ENCODE measurements around the gene PLA2G12A. TPM values are rescaled to one million over a fixed set of nuclear protein-coding genes. Genes with fewer than 3 reads are reported as not detected.

PLA2G12A gene
- 20.3 and 58.3 TPM in 2 replicates for total RNA-seq

- TF ChIP-seq CTCF (conservative IDR thresholded peaks at IDR 0.05; ENCODE audit: low read depth, low read length): no peak
- DNase-seq (ENCODE audit: low read depth): no peak
- H3K4me3 ChIP-seq (ENCODE audit: low read depth, low read length): peak within 1 kb of the TSS; percentile 64
Measured at GRCh38 chr4:109729718-109730618, at the start of gene PLA2G12A. TSS of gene PLA2G12A (minus strand) at chr4:109730070. CDS start at chr4:109729809, 261 bp downstream.

DNA sequence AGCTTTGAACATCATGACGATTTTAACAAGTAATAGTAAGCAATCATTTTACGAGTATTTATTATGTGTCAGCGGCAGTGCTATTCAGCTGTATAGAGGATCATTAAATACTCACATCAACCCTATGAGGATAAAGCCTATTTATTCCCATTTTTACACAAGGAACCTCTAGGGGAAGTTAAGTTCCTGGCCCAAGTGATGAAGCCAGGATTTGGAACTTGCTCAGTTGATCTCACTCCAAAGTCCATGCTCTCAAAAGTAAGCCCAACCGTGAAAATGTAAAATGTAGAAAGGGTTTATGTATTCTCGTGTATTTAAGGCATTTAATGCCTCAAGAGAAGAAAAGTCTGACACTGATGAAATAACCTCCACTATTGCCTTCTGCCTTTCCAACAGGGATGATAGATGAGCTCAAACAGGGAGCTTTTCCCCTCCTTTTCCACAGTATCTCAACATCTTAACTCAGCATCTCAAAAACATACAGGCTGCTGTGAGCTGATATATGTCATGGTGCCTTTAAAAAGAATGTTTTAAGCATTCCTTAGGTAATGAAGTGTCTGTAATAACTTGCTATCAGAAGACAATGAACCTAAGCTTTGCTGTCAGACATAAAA lies 35.0 kb upstream of the PLA2G12A start:
- no peak overlapping the region for H3K4me3 ChIP-seq (ENCODE audit: low read depth, low read length)
- TF ChIP-seq CTCF (conservative IDR thresholded peaks at IDR 0.05; ENCODE audit: low read depth, low read length): no peak

DNA sequence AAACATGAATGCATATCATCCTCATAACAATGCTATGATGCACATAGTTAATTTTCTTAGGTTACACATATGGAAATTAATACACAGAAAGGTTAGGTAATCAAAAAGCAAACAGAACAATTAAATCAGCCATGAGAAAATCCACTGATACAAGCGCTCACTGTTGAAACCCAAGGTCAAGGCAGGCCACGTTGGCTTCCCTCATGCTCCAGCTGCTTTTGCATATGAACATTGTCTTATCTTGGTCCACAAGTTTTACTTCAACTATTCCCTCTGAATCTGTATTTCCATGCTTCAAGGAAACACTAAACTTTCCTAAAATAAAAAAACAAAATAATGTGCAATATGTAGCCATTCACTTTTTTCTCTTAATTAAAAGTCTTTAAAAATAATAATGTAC lies 34.5 kb upstream of the PLA2G12A start:
- no peak overlapping the region for H3K4me3 ChIP-seq (ENCODE audit: low read depth, low read length)
- DNase-seq (ENCODE audit: low read depth): no peak
- no peak for TF ChIP-seq CTCF (conservative IDR thresholded peaks at IDR 0.05; ENCODE audit: low read depth, low read length)

More for the DNA sequence above, 35.0 kb upstream of the PLA2G12A start:
- no peak for DNase-seq (ENCODE audit: low read depth)

- H3K4me3 ChIP-seq (ENCODE audit: low read depth, low read length): no peak overlapping the region
- no peak for TF ChIP-seq CTCF (conservative IDR thresholded peaks at IDR 0.05; ENCODE audit: low read depth, low read length)
- no peak for DNase-seq (ENCODE audit: low read depth)
Measured at GRCh38 chr4:109760682-109761081, 30.8 kb upstream of the PLA2G12A start.

- no peak overlapping the region for H3K4me3 ChIP-seq (ENCODE audit: low read depth, low read length)
- no peak for TF ChIP-seq CTCF (conservative IDR thresholded peaks at IDR 0.05; ENCODE audit: low read depth, low read length)
- no peak for DNase-seq (ENCODE audit: low read depth)
Measured at GRCh38 chr4:109755656-109756055, 25.8 kb upstream of the PLA2G12A start.

DNA sequence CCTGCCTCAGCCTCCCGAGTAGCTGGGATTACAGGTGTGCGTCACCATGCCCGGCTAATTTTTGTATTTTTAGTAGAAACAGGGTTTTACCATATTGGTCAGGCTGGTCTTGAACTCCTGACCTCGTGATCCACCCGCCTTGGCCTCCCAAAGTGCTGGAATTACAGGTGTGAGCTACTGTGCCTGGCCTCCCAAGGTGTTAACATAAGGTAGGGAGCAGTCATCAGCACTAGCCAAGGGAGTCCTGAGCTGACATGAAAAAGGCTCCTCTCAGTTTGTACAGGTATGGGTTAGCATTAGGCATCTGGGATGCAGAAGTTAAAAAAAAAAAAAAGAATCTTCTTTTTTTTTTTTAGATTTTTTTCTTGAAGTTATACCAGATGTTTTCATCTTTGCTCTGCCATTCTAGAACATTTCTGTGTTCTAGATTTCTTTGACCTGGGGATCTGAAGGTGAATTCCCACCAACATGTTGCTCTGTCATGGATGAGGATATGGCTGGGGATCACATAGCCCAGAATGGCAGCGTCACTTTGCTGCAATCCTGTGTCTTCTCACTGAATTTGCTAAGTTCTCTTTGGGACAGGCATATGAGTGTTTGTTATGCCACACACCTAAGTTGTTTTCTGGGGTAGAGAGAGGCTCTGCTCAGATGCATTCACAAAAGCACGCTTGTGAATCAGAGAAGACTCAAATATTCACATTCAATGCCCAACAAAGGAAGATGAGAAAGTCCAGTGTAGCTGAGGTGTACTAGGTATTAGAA lies 24.4 kb upstream of the PLA2G12A start:
- TF ChIP-seq CTCF (conservative IDR thresholded peaks at IDR 0.05; ENCODE audit: low read depth, low read length): no peak
- no peak overlapping the region for H3K4me3 ChIP-seq (ENCODE audit: low read depth, low read length)
- DNase-seq (ENCODE audit: low read depth): no peak

All from epithelial cell of proximal tubule (primary cell).